Neutrophil (primary cell): ENCODE results near the gene AGGF1.
A peak's percentile ranks its signal among the peaks of the same experiment; 100 is the strongest.

Experiments
- H3K27ac ChIP-seq: fragments of 200-600 bp; sonication (generic); 2 replicates; pipeline ENCODE4 v1.5.1; 2016; ENCODE audit warnings: mild to moderate bottlenecking, moderate library complexity
- H3K27me3 ChIP-seq: fragments of 200-600 bp; sonication (generic); 2 replicates; pipeline ENCODE4 v1.6.0; 2016; ENCODE audit warnings: mild to moderate bottlenecking
- H3K36me3 ChIP-seq: fragments of 200-600 bp; sonication (generic); 2 replicates; pipeline ENCODE4 v1.5.1; 2017
- H3K4me1 ChIP-seq, 2 experiments: fragments of 200-600 bp in 1 of 2; sonication (generic) in 1 of 2; 1 replicate in 1 of 2; 2 replicates in 1 of 2; pipeline versions ENCODE4 v1.5.1 to v1.6.1; 2013 to 2016; ENCODE audit warnings: low read depth in 1 of 2, low read length in 1 of 2, mild to moderate bottlenecking in 1 of 2, moderate library complexity in 1 of 2; ENCODE audit not compliant: control insufficient read depth in 1 of 2, insufficient read depth in 1 of 2
- H3K4me3 ChIP-seq, 2 experiments: fragments of 200-600 bp in 1 of 2; sonication (generic) in 1 of 2; 1 replicate in 1 of 2; 2 replicates in 1 of 2; pipeline ENCODE4 v1.5.1; 2013 to 2016; ENCODE audit warnings: low read depth in 1 of 2, low read length in 1 of 2, mild to moderate bottlenecking in 1 of 2, moderate library complexity in 1 of 2
- H3K9me3 ChIP-seq: fragments of 200-600 bp; sonication (generic); 2 replicates; pipeline ENCODE4 v1.5.1; 2016
- TF ChIP-seq, protein P1 (sequence below): fragments of 200-600 bp; sonication (generic); IDR thresholded peaks from 2 replicates; pipeline ENCODE4 v1.5.1; 2016; ENCODE audit warnings: antibody characterized with exemption

The AGGF1 gene

DNA sequence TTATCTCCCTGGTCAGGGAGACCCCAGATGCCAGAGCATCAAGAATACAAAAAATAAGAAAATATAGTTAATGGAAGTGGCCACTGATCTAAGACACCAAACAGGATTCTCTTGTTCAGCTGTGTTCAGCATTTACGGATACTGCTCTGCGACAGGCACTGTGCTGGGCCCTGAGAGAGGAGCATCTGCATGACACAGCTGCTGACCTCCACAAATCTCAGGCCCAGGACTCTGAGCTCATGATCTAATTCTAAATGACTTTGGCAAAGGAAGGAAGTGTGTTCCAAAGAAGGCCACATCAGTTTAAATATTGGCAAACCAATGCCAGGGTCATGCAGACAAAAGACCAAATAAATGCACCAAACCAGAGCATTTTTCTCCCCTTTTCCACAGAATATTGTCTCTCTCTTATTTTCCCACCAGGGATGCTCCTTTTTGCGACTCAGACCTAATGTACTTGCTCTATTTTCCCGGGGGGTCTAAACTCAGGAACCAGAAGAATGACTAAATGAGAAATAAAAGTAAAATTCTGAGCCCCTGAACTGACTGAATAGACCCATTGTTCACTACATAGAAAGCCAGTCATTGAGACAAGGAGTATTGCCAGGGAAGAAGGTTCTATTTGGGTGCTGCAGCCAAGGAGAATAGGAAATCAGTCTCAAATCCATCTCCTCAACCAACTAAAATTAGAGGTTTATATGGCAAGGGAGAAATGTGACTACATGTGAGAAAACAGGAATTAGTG, 1.4 kb upstream of the AGGF1 start:
- Histone ChIP-seq H3K27ac (no peak overlapping the region), H3K9me3 (peaks cover 2% of the 10 kb centered on the region), H3K27me3 (no peaks in the 10 kb centered on the region), H3K4me1 (peaks cover 18% of the 10 kb centered on the region in 2 experiments), H3K36me3 (no peaks in the 10 kb centered on the region), H3K4me3 (no peak overlapping the region)
- TF ChIP-seq, protein P1, sequence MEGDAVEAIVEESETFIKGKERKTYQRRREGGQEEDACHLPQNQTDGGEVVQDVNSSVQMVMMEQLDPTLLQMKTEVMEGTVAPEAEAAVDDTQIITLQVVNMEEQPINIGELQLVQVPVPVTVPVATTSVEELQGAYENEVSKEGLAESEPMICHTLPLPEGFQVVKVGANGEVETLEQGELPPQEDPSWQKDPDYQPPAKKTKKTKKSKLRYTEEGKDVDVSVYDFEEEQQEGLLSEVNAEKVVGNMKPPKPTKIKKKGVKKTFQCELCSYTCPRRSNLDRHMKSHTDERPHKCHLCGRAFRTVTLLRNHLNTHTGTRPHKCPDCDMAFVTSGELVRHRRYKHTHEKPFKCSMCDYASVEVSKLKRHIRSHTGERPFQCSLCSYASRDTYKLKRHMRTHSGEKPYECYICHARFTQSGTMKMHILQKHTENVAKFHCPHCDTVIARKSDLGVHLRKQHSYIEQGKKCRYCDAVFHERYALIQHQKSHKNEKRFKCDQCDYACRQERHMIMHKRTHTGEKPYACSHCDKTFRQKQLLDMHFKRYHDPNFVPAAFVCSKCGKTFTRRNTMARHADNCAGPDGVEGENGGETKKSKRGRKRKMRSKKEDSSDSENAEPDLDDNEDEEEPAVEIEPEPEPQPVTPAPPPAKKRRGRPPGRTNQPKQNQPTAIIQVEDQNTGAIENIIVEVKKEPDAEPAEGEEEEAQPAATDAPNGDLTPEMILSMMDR: no peak

DNA sequence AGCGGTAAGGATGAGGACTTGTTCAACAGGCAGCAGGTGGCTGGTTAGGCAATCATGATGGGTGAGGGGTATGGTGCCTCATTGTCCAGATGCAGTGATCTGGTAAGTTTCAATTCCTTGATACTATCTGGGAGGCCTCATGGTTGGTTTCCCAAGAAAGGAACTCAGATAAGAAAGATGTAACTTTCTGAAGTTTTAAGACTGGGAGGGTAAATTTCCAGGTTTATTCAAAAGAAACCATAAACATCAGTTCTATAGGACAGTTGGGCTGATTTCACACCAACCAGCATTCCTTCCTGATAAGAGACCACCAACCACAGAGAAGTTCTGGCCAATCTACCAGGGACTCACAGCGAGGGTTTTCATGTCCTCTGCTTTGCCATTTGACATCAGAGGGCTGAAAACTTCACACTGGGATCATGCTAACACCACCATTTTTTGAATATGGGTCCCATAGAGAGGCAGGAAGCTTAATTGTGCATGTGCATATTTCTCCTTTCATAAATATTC, 773 bp upstream of the AGGF1 start:
- Histone ChIP-seq H3K36me3 (peaks cover 2% of the 10 kb centered on the region), H3K9me3 (peaks cover 2% of the 10 kb centered on the region), H3K27me3 (no peaks in the 10 kb centered on the region), H3K4me1 (peaks cover 18% of the 10 kb centered on the region in 2 experiments), H3K27ac (peak overlapping the region; percentile 86), H3K4me3 (peak overlapping the region; percentile 70 to 91)
- TF ChIP-seq, protein P1: no peak

DNA sequence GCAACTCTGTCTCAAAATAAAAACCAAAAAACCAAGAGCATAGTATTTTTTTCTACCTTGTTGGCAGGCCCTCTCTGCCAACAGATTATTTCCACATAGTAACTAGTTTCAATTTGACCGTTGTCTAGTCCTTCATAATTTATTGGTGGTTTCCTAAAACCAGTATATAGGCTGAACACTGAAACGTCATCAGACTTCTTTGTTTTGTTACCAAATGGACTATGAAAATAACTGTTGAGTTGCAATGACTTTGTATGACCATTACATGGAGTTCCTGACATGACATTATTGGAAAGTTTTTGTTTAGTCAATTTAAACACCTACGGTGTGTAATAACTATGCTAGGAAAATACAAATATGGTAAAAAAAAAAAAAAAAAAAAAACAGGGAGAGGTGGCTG, 1.7 kb downstream of the AGGF1 start:
- Histone ChIP-seq H3K9me3 (peaks cover 2% of the 10 kb centered on the region), H3K27ac (no peak overlapping the region), H3K4me1 (peaks cover 18% of the 10 kb centered on the region in 2 experiments), H3K4me3 (no peak overlapping the region), H3K27me3 (no peaks in the 10 kb centered on the region), H3K36me3 (peaks cover 26% of the 10 kb centered on the region)
- TF ChIP-seq, protein P1: no peak

DNA sequence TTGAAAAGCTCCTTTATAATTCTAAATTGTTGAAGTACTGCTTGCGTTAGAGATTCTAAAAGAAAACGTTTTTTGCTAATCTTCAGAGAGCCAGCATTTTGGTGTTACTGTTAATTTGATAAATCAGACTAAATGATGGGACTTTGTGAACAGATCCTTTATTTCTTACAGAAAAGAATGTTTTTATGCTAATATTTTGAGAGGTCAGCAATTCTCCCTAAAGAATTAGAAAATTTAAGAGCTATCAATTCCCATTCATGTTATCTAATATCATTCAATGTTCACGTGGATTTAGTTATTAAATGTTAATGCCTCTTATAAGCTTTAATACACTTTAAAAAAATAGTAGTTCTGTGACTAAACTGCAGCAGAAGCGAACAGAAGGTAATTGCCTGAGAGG, 2.4 kb downstream of the AGGF1 start:
- H3K4me3 ChIP-seq: no peak overlapping the region
- peaks cover 34% of the 10 kb centered on the region for H3K36me3 ChIP-seq
- peaks cover 18% of the 10 kb centered on the region in 2 experiments for H3K4me1 ChIP-seq
- H3K27ac ChIP-seq: no peak overlapping the region
- TF ChIP-seq, protein P1: no peak
- H3K27me3 ChIP-seq: no peaks in the 10 kb centered on the region
- peaks cover 2% of the 10 kb centered on the region for H3K9me3 ChIP-seq

DNA sequence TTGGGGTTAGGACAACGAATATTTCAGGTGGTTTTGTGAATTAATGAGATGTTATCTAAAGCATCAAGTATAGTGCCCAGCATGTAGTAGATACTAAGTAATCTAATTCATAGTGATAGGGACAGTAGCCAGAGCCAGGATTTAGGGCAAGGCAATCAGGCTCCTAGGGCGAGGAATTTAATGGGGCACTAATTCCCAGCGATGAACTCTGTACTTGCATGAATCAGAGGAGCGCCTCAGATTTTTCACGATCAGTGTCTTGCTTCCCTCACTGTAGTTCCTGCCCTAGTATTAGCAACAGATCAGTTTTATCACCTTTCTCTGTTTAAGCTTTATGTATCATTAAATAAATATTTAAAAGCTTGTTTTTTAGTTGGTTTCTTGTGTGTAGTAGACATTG, 3.1 kb downstream of the AGGF1 start:
- H3K4me1 ChIP-seq: peaks cover 18% of the 10 kb centered on the region in 2 experiments
- TF ChIP-seq, protein P1: no peak
- no peak overlapping the region for H3K4me3 ChIP-seq
- H3K27me3 ChIP-seq: no peaks in the 10 kb centered on the region
- no peak overlapping the region for H3K27ac ChIP-seq
- H3K36me3 ChIP-seq: peaks cover 41% of the 10 kb centered on the region
- H3K9me3 ChIP-seq: peaks cover under 1% of the 10 kb centered on the region
